Gastroesophageal sphincter (tissue), 4 donors: ENCODE results near the gene TMEM151A. TPM values are rescaled to one million over a fixed set of nuclear protein-coding genes. Genes with fewer than 3 reads are reported as not detected.

Experiments
- ATAC-seq: fragments of 150-250 bp; one replicate; pipeline ENCODE4 v1.9.1; 2016; ENCODE audit warnings: mild to moderate bottlenecking, moderate library complexity
- H3K27ac ChIP-seq, 4 donors: fragments of 200-600 bp; sonication (generic) in 3 of 4; 1 replicate in 3 of 4; 2 replicates in 1 of 4; pipeline ENCODE4 v1.5.1; 2016 to 2019
- H3K27me3 ChIP-seq: fragments of 200-600 bp; sonication (generic); one replicate; pipeline ENCODE4 v1.5.1; 2019
- H3K36me3 ChIP-seq, 2 donors: fragments of 200-600 bp; sonication (generic); one replicate each; pipeline ENCODE4 v1.5.1; 2019; ENCODE audit warnings: control low read depth in 1 of 2
- H3K4me1 ChIP-seq, 3 donors: fragments of 200-600 bp; sonication (generic); 1 replicate in 2 of 3; 2 replicates in 1 of 3; pipeline ENCODE4 v1.5.1; 2016 to 2019; ENCODE audit warnings: control low read depth in 2 of 3
- H3K4me3 ChIP-seq, 2 donors: fragments of 200-600 bp; sonication (generic); one replicate each; pipeline ENCODE4 v1.5.1; 2019; ENCODE audit warnings: mild to moderate bottlenecking in 1 of 2, moderate library complexity in 1 of 2
- H3K9me3 ChIP-seq, 3 donors: fragments of 200-600 bp; sonication (generic); one replicate each; pipeline ENCODE4 v1.5.1; 2017 to 2019; ENCODE audit warnings: control low read depth in 2 of 3
- CTCF ChIP-seq, 4 experiments: fragments of 200-600 bp in 2 of 4; fragments of 450-650 bp in 2 of 4; sonication (generic) in 1 of 4; IDR thresholded peaks; one replicate each; pipeline ENCODE4 v1.5.1; 2017 to 2019; ENCODE audit warnings: antibody characterized with exemption in 4 of 4, mild to moderate bottlenecking in 2 of 4, moderate library complexity in 2 of 4
- EP300 ChIP-seq: sonication (generic); formaldehyde crosslinking; IDR thresholded peaks from one replicate; pipeline ENCODE4 v1.6.1; 2017; ENCODE audit warnings: antibody characterized with exemption, mild to moderate bottlenecking
- POLR2A ChIP-seq, 2 donors: fragments of 450-650 bp; IDR thresholded peaks; one replicate each; pipeline ENCODE4 v1.6.1; 2017; ENCODE audit warnings: antibody characterized with exemption in 2 of 2, mild to moderate bottlenecking in 2 of 2, moderate library complexity in 1 of 2
- POLR2AphosphoS5 ChIP-seq: sonication (generic); formaldehyde crosslinking; IDR thresholded peaks from one replicate; pipeline ENCODE4 v1.6.1; 2017; ENCODE audit warnings: antibody characterized with exemption
- WGBS, 2 donors: methylation state at CpG; one replicate each; pipeline ENCODE4 v1.1.5; 2018; ENCODE audit warnings: low coverage in 1 of 2; 5-methylcytosine and 5-hydroxymethylcytosine counted together
- total RNA-seq, 4 donors: library from RNA; depleted of rRNA; stranded (reverse); fragments of >200 nt; gene quantifications; one replicate each; pipeline ENCODE4 v1.1.0, GENCODE V29; 2016

Gene TMEM151A
- total RNA-seq, 4 donors from 2014 or later, result 0.66 TPM; not detected in 3

- Histone ChIP-seq H3K36me3 (peaks cover 0 to 36% of the 10 kb centered on the region in 2 donors), H3K9me3 (no peaks in the 10 kb centered on the region), H3K27ac (no peak overlapping the region), H3K4me1 (peaks cover 2 to 58% (median 13%) of the 10 kb centered on the region in 3 donors), H3K4me3 (no peak overlapping the region), H3K27me3 (peaks cover 3% of the 10 kb centered on the region)
- no peak for ATAC-seq
- TF ChIP-seq EP300, result no peak
- no peak for TF ChIP-seq POLR2AphosphoS5
- no peak for TF ChIP-seq POLR2A (IDR thresholded peaks at IDR 0.05)
- TF ChIP-seq CTCF (IDR thresholded peaks at IDR 0.05), result no peak
- whole genome bisulfite sequencing, 2 donors, result 56% methylated on average over 4 of the region's 20 CpGs; no CpG with 5 or more reads in 1 of the 2 donors
These were observed 9.8 kb upstream of the TMEM151A start for GRCh38 chr11:66281776-66282467.

DNA sequence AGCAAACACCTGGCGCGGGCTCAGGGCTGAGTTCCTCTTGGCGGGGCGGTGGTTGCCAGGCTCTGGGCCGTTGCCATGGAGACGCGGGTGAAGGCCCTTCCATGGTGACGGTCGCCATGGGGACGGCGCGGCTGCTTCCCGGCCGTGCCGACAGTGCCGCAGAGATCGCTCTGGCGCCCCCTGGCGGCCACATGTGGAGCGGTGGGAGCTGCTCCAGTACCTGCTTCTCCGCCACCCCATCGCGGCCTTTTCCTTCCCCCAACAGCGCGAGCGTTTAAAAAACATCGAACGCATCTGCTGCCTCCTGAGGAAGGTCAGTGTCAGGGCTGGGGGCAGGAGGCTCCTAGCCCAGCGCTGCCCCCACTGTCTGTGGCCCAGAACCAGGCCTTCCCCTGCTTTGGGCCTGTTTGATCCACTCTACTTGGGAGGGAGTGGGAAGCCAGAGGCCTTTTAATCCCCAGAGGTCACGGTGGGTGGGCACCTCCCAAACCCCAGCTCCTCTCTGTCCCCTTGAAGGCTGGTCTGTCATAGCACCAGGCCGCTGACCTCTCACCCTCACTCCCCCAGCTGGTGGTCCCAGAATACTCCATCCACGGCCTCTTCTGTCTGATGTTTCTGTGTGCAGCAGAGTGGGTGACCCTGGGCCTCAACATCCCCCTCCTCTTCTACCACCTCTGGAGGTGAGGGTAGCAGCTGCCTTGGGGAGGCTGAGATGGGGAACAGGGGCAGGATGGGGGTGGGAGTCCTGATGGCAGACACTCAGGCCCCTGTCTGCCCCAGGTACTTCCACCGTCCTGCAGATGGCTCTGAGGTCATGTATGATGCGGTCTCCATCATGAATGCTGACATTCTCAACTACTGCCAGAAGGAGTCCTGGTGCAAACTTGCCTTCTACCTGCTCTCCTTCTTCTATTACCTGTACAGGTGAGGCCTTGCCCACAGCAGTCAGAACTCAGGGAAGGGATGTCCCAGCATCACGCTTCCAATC lies 8.9 kb upstream of the TMEM151A start:
- TF ChIP-seq EP300, result no peak
- TF ChIP-seq CTCF (IDR thresholded peaks at IDR 0.05), result peak in 3 of 4 experiments; percentile 97 to 99 (median 99)
- peak; percentile 12 for TF ChIP-seq POLR2AphosphoS5
- peaks cover 2 to 60% (median 9%) of the 10 kb centered on the region in 3 donors for H3K4me1 ChIP-seq
- H3K27me3 ChIP-seq, result peaks cover 3% of the 10 kb centered on the region
- peaks cover 0 to 32% of the 10 kb centered on the region in 2 donors for H3K36me3 ChIP-seq
- 3 to 74% methylated on average over 5 to 6 of the region's 35 CpGs for WGBS, 2 donors
- no peak overlapping the region for H3K27ac ChIP-seq
- H3K4me3 ChIP-seq, result no peak overlapping the region
- no peaks in the 10 kb centered on the region for H3K9me3 ChIP-seq
- ATAC-seq, result peak; percentile 86

DNA sequence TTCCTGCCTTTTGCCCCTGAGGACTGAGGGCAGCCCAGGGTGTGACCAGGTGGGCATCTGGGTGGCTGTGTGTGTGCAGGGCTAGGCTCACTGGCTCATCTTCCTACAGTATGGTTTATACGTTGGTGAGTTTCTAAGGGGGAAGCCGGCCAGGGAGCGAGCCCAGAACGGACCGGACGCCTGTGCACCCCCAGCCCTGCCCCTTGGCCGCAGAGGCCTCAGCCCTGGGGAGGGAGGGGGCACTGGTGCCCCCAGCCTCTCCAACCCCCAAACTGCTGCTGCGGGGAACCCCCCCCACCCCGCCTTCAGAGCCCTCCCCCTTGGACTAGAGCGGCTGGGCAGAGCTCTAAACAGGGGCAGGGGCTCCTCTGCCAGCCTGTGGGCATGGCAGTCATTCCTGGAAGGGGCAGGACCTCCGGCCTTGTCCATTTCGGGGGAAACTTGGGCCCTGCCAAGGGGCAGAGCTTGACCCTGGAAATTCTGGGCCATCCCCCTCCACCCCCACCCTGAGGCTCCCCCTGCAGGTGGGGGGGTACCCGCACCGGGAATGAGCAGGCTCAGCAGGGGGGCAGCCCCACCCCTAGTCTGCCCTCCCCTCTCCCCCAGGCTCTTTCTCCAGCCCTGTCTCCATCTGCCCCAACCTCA lies 8.1 kb upstream of the TMEM151A start:
- WGBS, 2 donors, result 27% methylated on average over 2 of the region's 14 CpGs; no CpG with 5 or more reads in 1 of the 2 donors

More for the DNA sequence above, 8.1 kb upstream of the TMEM151A start:
- Histone ChIP-seq H3K4me1 (peaks cover 0 to 63% (median 6%) of the 10 kb centered on the region in 3 donors), H3K4me3 (no peak overlapping the region), H3K27me3 (peaks cover 3% of the 10 kb centered on the region), H3K9me3 (no peaks in the 10 kb centered on the region), H3K27ac (no peak overlapping the region), H3K36me3 (peaks cover 0 to 32% of the 10 kb centered on the region in 2 donors)
- no peak for ATAC-seq
- no peak for TF ChIP-seq POLR2AphosphoS5
- no peak for TF ChIP-seq POLR2A (IDR thresholded peaks at IDR 0.05)
- no peak for TF ChIP-seq EP300
- no peak for TF ChIP-seq CTCF (IDR thresholded peaks at IDR 0.05)
